Prostate gland (tissue), 2 donors: ENCODE measurements around the gene RBFOX2. TPM values are rescaled to one million over a fixed set of nuclear protein-coding genes. Genes with fewer than 3 reads are reported as not detected.

Experiments used
- DNase-seq: peaks from one replicate; pipeline ENCODE4 v3.0.0-alpha.2; 2019; ENCODE audit warnings: low spot score
- H3K27ac ChIP-seq, 2 donors: fragments of 200-600 bp; sonication (generic); 2 replicates each; pipeline ENCODE4 v1.5.1; 2017 to 2019
- H3K27me3 ChIP-seq: fragments of 200-600 bp; sonication (generic); replicated peaks from 2 replicates; pipeline ENCODE4 v1.5.1; 2019; ENCODE audit not compliant: insufficient read depth
- H3K36me3 ChIP-seq, 2 donors: fragments of 200-600 bp; sonication (generic); 1 replicate in 1 of 2; 2 replicates in 1 of 2; pipeline versions ENCODE4 v1.5.1 to v1.8.1; 2017 to 2019
- H3K4me1 ChIP-seq: fragments of 200-600 bp; sonication (generic); replicated peaks from 2 replicates; pipeline ENCODE4 v1.5.1; 2019
- H3K4me3 ChIP-seq, 2 donors: fragments of 200-600 bp; sonication (generic); 2 replicates each; pipeline ENCODE4 v1.5.1; 2017 to 2019
- H3K9me3 ChIP-seq: fragments of 200-600 bp; sonication (generic); 2 replicates; pipeline ENCODE4 v1.5.1; 2017
- CTCF ChIP-seq, 4 experiments: fragments of 200-600 bp in 2 of 4; fragments of 450-650 bp in 2 of 4; sonication (generic) in 2 of 4; IDR thresholded peaks; 1 replicate in 3 of 4; 2 replicates in 1 of 4; pipeline ENCODE4 v1.5.1; 2016 to 2019; ENCODE audit warnings: antibody characterized with exemption in 4 of 4, mild to moderate bottlenecking in 2 of 4, moderate library complexity in 2 of 4
- POLR2A ChIP-seq: fragments of 450-650 bp; IDR thresholded peaks from one replicate; pipeline ENCODE4 v1.6.1; 2016; ENCODE audit warnings: antibody characterized with exemption, mild to moderate bottlenecking
- POLR2AphosphoS5 ChIP-seq: sonication (generic); formaldehyde crosslinking; IDR thresholded peaks from one replicate; pipeline ENCODE4 v1.6.1; 2017; ENCODE audit warnings: antibody characterized with exemption
- WGBS: methylation state at CpG from one replicate; pipeline ENCODE4 v1.1.5; 2018; 5-methylcytosine and 5-hydroxymethylcytosine counted together
- intact Hi-C: fragments of 100-400 bp; cut with DNase I; formaldehyde crosslinking; loops from one replicate; pipeline ENCODE4 v1.14.2; 2022
- total RNA-seq, 2 donors: library from RNA; depleted of rRNA; stranded (reverse); fragments of >200 nt; gene quantifications; one replicate each; pipeline ENCODE4 v1.1.0, GENCODE V29; 2016

Gene RBFOX2
- total RNA-seq, 2 donors from 2014 or later: 59.8 to 79.4 TPM

GRCh38 chr22:35781898-35782297 is 246.7 kb downstream of the RBFOX2 start:
- no peak for DNase-seq
- no peak overlapping the region for H3K4me3 ChIP-seq
- no peaks in the 10 kb centered on the region for H3K36me3 ChIP-seq
- no peaks in the 10 kb centered on the region for H3K4me1 ChIP-seq
- intact Hi-C loops: no loop called here
- H3K27me3 ChIP-seq: no peaks in the 10 kb centered on the region
- 79% methylated on average over 3 of the region's 3 CpGs for WGBS
- no peaks in the 10 kb centered on the region for H3K9me3 ChIP-seq
- H3K27ac ChIP-seq: no peak overlapping the region
- TF ChIP-seq POLR2A (no peak), CTCF (IDR thresholded peaks at IDR 0.05) (no peak), POLR2AphosphoS5 (no peak)

GRCh38 chr22:35777335-35777975 is 251.2 kb downstream of the RBFOX2 start:
- 88% methylated on average over 4 of the region's 4 CpGs for WGBS
- H3K27me3 ChIP-seq: no peaks in the 10 kb centered on the region
- no peak overlapping the region for H3K27ac ChIP-seq
- no peaks in the 10 kb centered on the region for H3K4me1 ChIP-seq
- no peaks in the 10 kb centered on the region for H3K36me3 ChIP-seq
- TF ChIP-seq POLR2A (no peak), POLR2AphosphoS5 (no peak), CTCF (IDR thresholded peaks at IDR 0.05) (no peak)
- intact Hi-C loops: no loop called here
- H3K4me3 ChIP-seq: no peak overlapping the region
- H3K9me3 ChIP-seq: no peaks in the 10 kb centered on the region
- DNase-seq: no peak

GRCh38 chr22:35775339-35775738 is 253.3 kb downstream of the RBFOX2 start:
- no peak for DNase-seq
- WGBS: 92% methylated on average over 2 of the region's 2 CpGs

GRCh38 chr22:35769974-35770373 is 258.6 kb downstream of the RBFOX2 start:
- no peak for TF ChIP-seq POLR2A
- no peak for TF ChIP-seq CTCF (IDR thresholded peaks at IDR 0.05)
- no peak for TF ChIP-seq POLR2AphosphoS5
- no peaks in the 10 kb centered on the region for H3K27me3 ChIP-seq

More at GRCh38 chr22:35775339-35775738, 253.3 kb downstream of the RBFOX2 start:
- Histone ChIP-seq H3K9me3 (no peaks in the 10 kb centered on the region), H3K27ac (no peak overlapping the region), H3K27me3 (no peaks in the 10 kb centered on the region), H3K4me3 (no peak overlapping the region), H3K36me3 (no peaks in the 10 kb centered on the region), H3K4me1 (no peaks in the 10 kb centered on the region)
- intact Hi-C loops: no loop called here
- TF ChIP-seq POLR2AphosphoS5: no peak
- no peak for TF ChIP-seq CTCF (IDR thresholded peaks at IDR 0.05)
- TF ChIP-seq POLR2A: no peak

More at GRCh38 chr22:35769974-35770373, 258.6 kb downstream of the RBFOX2 start:
- intact Hi-C loops: no loop called here
- Histone ChIP-seq H3K9me3 (no peaks in the 10 kb centered on the region), H3K27ac (no peak overlapping the region), H3K36me3 (no peaks in the 10 kb centered on the region), H3K4me3 (no peak overlapping the region), H3K4me1 (no peaks in the 10 kb centered on the region)
- no peak for DNase-seq
